Measurements from ENCODE around the gene PRKAR2B.

PRKAR2B gene

GRCh38 chr7:107044347-107045194, at the start of gene PRKAR2B:
Gene PRKAR2B, plus strand, starts transcription at chr7:107044705. Its CDS starts 203 bp downstream, at chr7:107044908.
- DNase-seq, result peak; percentile 70

GRCh38 chr7:106994833-106995232, 49.7 kb upstream of the PRKAR2B start:
- no peak for DNase-seq

GRCh38 chr7:106997487-106998271, 46.8 kb upstream of the PRKAR2B start:
- DNase-seq, result no peak

- no peak for DNase-seq
Observed at GRCh38 chr7:106999023-106999422, 45.5 kb upstream of the PRKAR2B start.

GRCh38 chr7:107001490-107001889, 43.0 kb upstream of the PRKAR2B start:
- DNase-seq, result no peak

GRCh38 chr7:107002126-107002525, 42.4 kb upstream of the PRKAR2B start:
- no peak for DNase-seq

GRCh38 chr7:107002529-107002998, 41.9 kb upstream of the PRKAR2B start:
- DNase-seq, result no peak

- DNase-seq, result no peak
Observed at GRCh38 chr7:107007007-107007891, 37.3 kb upstream of the PRKAR2B start.

- no peak for DNase-seq
Observed at GRCh38 chr7:107007892-107008287, 36.6 kb upstream of the PRKAR2B start.

- no peak for DNase-seq
Observed at GRCh38 chr7:107009846-107010203, 34.7 kb upstream of the PRKAR2B start.

- no peak for DNase-seq
Observed at GRCh38 chr7:107012691-107013090, 31.8 kb upstream of the PRKAR2B start.

GRCh38 chr7:107014387-107015023, 30.0 kb upstream of the PRKAR2B start:
- no peak for DNase-seq

GRCh38 chr7:107016312-107016711, 28.2 kb upstream of the PRKAR2B start:
- no peak for DNase-seq

- DNase-seq, result no peak
Observed at GRCh38 chr7:107017965-107018719, 26.4 kb upstream of the PRKAR2B start.

- no peak for DNase-seq
Observed at GRCh38 chr7:107020400-107020799, 24.1 kb upstream of the PRKAR2B start.

- no peak for DNase-seq
Observed at GRCh38 chr7:107021600-107021999, 22.9 kb upstream of the PRKAR2B start.

GRCh38 chr7:107023522-107024151, 20.9 kb upstream of the PRKAR2B start:
- DNase-seq, result no peak

GRCh38 chr7:107024906-107025305, 19.6 kb upstream of the PRKAR2B start:
- no peak for DNase-seq

GRCh38 chr7:107025449-107026103, 18.9 kb upstream of the PRKAR2B start:
- DNase-seq, result no peak

- no peak for DNase-seq
Observed at GRCh38 chr7:107026166-107026565, 18.3 kb upstream of the PRKAR2B start.

- no peak for DNase-seq
Observed at GRCh38 chr7:107027208-107027607, 17.3 kb upstream of the PRKAR2B start.
